Hematopoietic multipotent progenitor cell treated with erythropoietin and hydrocortisone succinate and interleukin-3 and kit ligand, for 4 days (in vitro differentiated cells): ENCODE results near the gene ZNF586.
"Not testable (repeated sequence)": the region's sequence is repeated elsewhere in the genome, so short reads cannot be mapped to it uniquely, and the experiment has no call there.

ENCODE experiments used
- DNase-seq: peaks from one replicate; pipeline ENCODE4 v3.0.0-alpha.2; 2015

The ZNF586 gene

GRCh38 chr19:57800696-57801095 lies 31.2 kb downstream of the ZNF586 start:
- no peak for DNase-seq

GRCh38 chr19:57802269-57802668 lies 32.8 kb downstream of the ZNF586 start:
- DNase-seq, result no peak

- DNase-seq, result no peak
These were observed 33.8 kb downstream of the ZNF586 start for GRCh38 chr19:57803265-57803593.

- peak; percentile 77 for DNase-seq
These were observed 34.3 kb downstream of the ZNF586 start for GRCh38 chr19:57803594-57804325.

- no peak for DNase-seq
These were observed 38.1 kb downstream of the ZNF586 start for GRCh38 chr19:57807541-57807940.

GRCh38 chr19:57810410-57811295 lies 41.2 kb downstream of the ZNF586 start:
- DNase-seq, result peak; percentile 43

- peak; percentile 71 for DNase-seq
These were observed 42.8 kb downstream of the ZNF586 start for GRCh38 chr19:57812226-57812625.

GRCh38 chr19:57812975-57813820 lies 43.7 kb downstream of the ZNF586 start:
- not testable (repeated sequence) for DNase-seq

GRCh38 chr19:57813919-57814504 lies 44.5 kb downstream of the ZNF586 start:
- no peak for DNase-seq

- DNase-seq, result peak; percentile 96
These were observed 45.2 kb downstream of the ZNF586 start, which contains the start of gene ZNF552 for GRCh38 chr19:57814505-57815246. Gene ZNF552, minus strand, starts transcription at chr19:57814913. Its CDS starts 170 bp downstream, at chr19:57814743.

- no peak for DNase-seq
These were observed 46.0 kb downstream of the ZNF586 start for GRCh38 chr19:57815247-57816075.

GRCh38 chr19:57816652-57817051 lies 47.2 kb downstream of the ZNF586 start:
- peak; percentile 50 for DNase-seq

- no peak for DNase-seq
These were observed 48.5 kb downstream of the ZNF586 start for GRCh38 chr19:57817976-57818375.

GRCh38 chr19:57818378-57818777 lies 48.9 kb downstream of the ZNF586 start:
- peak; percentile 17 for DNase-seq

- DNase-seq, result peak; percentile 97
These were observed 50.1 kb downstream of the ZNF586 start for GRCh38 chr19:57819475-57820148.

GRCh38 chr19:57820599-57820998 lies 51.1 kb downstream of the ZNF586 start:
- DNase-seq, result no peak

- not testable (repeated sequence) for DNase-seq
These were observed 51.6 kb downstream of the ZNF586 start for GRCh38 chr19:57821095-57821494.

GRCh38 chr19:57821501-57821900 lies 52.0 kb downstream of the ZNF586 start:
- not testable (repeated sequence) for DNase-seq

- not testable (repeated sequence) for DNase-seq
These were observed 53.7 kb downstream of the ZNF586 start for GRCh38 chr19:57823155-57823554.

- not testable (repeated sequence) for DNase-seq
These were observed 54.1 kb downstream of the ZNF586 start for GRCh38 chr19:57823608-57824007.
